HEK293 (cell line): ENCODE data around the gene TTC34.

Experiments used
- CTCF ChIA-PET: fragments of 350-600 bp; formaldehyde crosslinking; extraction: SDS; loops from one replicate; lab custom pipeline; 2021; ENCODE audit warnings: antibody characterized with exemption; lab: Yijun Ruan, JAX
- POLR2A ChIA-PET: fragments of 300-600 bp; formaldehyde crosslinking; extraction: SDS; loops from one replicate; lab custom pipeline; 2020; ENCODE audit warnings: antibody characterized with exemption, inconsistent platforms; lab: Yijun Ruan, JAX
- H3K27ac ChIP-seq: fragments of 200-500 bp; sonication (Bioruptor generic); 2 replicates; pipeline ENCODE4 v1.5.1; 2014; ENCODE audit warnings: low read depth, low read length, control low read depth, inconsistent platforms; ENCODE audit errors: extremely low read depth
- H3K36me3 ChIP-seq, 2 experiments: fragments of 200-500 bp in 1 of 2; sonication (Bioruptor generic) in 1 of 2; 1 replicate in 1 of 2; 2 replicates in 1 of 2; pipeline ENCODE4 v1.5.1; 2014 to 2017; ENCODE audit warnings: inconsistent platforms in 2 of 2, low read length in 2 of 2; ENCODE audit not compliant: control insufficient read depth in 2 of 2, insufficient read depth in 1 of 2
- H3K4me1 ChIP-seq: fragments of 200-500 bp; sonication (Bioruptor generic); 2 replicates; pipeline ENCODE4 v1.5.1; 2014; ENCODE audit warnings: mild to moderate bottlenecking, low read length, inconsistent platforms; ENCODE audit not compliant: control insufficient read depth, insufficient read depth
- H3K4me3 ChIP-seq: 2 replicates; pipeline ENCODE4 v1.5.1; 2011; ENCODE audit warnings: low read depth, mild to moderate bottlenecking, control low read depth, low read length, moderate library complexity
- H3K9me3 ChIP-seq: fragments of 200-500 bp; sonication (Bioruptor generic); 2 replicates; pipeline ENCODE4 v1.5.1; 2014; ENCODE audit warnings: low read depth, low read length, inconsistent platforms; ENCODE audit not compliant: control insufficient read depth, insufficient read depth
- FEZF1 ChIP-seq: fragments of 450-650 bp; formaldehyde crosslinking; IDR thresholded peaks from 2 replicates; pipeline ENCODE4 v1.5.1; 2016; ENCODE audit warnings: missing biosample characterization, missing genetic modification characterization
- MEIS1 ChIP-seq: sonication (generic); formaldehyde crosslinking; IDR thresholded peaks from 2 replicates; pipeline ENCODE4 v1.8.1; 2022; ENCODE audit warnings: missing genetic modification reagents, mild to moderate bottlenecking, borderline replicate concordance
- TRIM28 ChIP-seq: IDR thresholded peaks from 2 replicates; pipeline ENCODE4 v1.6.1; 2011; ENCODE audit warnings: low read length, control low read depth, borderline replicate concordance
- ZBTB8A ChIP-seq: fragments of 450-650 bp; formaldehyde crosslinking; IDR thresholded peaks from 2 replicates; pipeline ENCODE4 v1.5.1; 2016; ENCODE audit warnings: missing biosample characterization, missing genetic modification characterization
- ZIC2 ChIP-seq: fragments of 450-650 bp; formaldehyde crosslinking; IDR thresholded peaks from 2 replicates; pipeline ENCODE4 v1.5.1; 2016; ENCODE audit warnings: missing biosample characterization, missing genetic modification characterization
- ZNF335 ChIP-seq: fragments of 450-650 bp; formaldehyde crosslinking; conservative IDR thresholded peaks from 2 replicates; pipeline ENCODE4 v1.5.1; 2016; ENCODE audit warnings: missing biosample characterization, missing genetic modification characterization
- ZNF423 ChIP-seq: fragments of 450-650 bp; formaldehyde crosslinking; IDR thresholded peaks from 2 replicates; pipeline ENCODE4 v1.5.1; 2016; ENCODE audit warnings: missing biosample characterization, missing genetic modification characterization
- ZNF600 ChIP-seq: fragments of 450-650 bp; formaldehyde crosslinking; IDR thresholded peaks from 2 replicates; pipeline ENCODE4 v1.5.1; 2016; ENCODE audit warnings: missing biosample characterization, missing genetic modification characterization
- ZNF621 ChIP-seq: fragments of 450-650 bp; formaldehyde crosslinking; IDR thresholded peaks from 2 replicates; pipeline ENCODE4 v1.5.1; 2017; ENCODE audit warnings: missing biosample characterization, missing genetic modification characterization
- ZNF664 ChIP-seq: fragments of 450-650 bp; formaldehyde crosslinking; IDR thresholded peaks from 2 replicates; pipeline ENCODE4 v1.5.1; 2016; ENCODE audit warnings: missing biosample characterization, missing genetic modification characterization
- ZNF791 ChIP-seq: fragments of 450-650 bp; formaldehyde crosslinking; IDR thresholded peaks from 2 replicates; pipeline ENCODE4 v1.5.1; 2016; ENCODE audit warnings: missing biosample characterization, missing genetic modification characterization
- TF ChIP-seq, protein P1 (sequence below): fragments of 450-650 bp; formaldehyde crosslinking; IDR thresholded peaks from 2 replicates; pipeline ENCODE4 v1.5.1; 2016; ENCODE audit warnings: missing biosample characterization, missing genetic modification characterization
- TF ChIP-seq, protein P2 (sequence below): IDR thresholded peaks from 2 replicates; pipeline ENCODE4 v1.6.1; 2011; ENCODE audit warnings: mild to moderate bottlenecking, low read depth, low read length, borderline replicate concordance
- TF ChIP-seq, protein P3 (sequence below): fragments of 450-650 bp; formaldehyde crosslinking; IDR thresholded peaks from 2 replicates; pipeline ENCODE4 v1.5.1; 2016; ENCODE audit warnings: missing biosample characterization, missing genetic modification characterization
- TF ChIP-seq, protein P4 (sequence below): fragments of 450-650 bp; formaldehyde crosslinking; IDR thresholded peaks from 2 replicates; pipeline ENCODE4 v1.5.1; 2016; ENCODE audit warnings: missing biosample characterization, missing genetic modification characterization
- TF ChIP-seq, protein P5 (sequence below): fragments of 450-650 bp; formaldehyde crosslinking; IDR thresholded peaks from 2 replicates; pipeline ENCODE4 v1.5.1; 2016; ENCODE audit warnings: missing biosample characterization, missing genetic modification characterization
- TF ChIP-seq, protein P6 (sequence below): fragments of 450-650 bp; formaldehyde crosslinking; IDR thresholded peaks from 2 replicates; pipeline ENCODE4 v1.5.1; 2016; ENCODE audit warnings: missing biosample characterization, missing genetic modification characterization

The TTC34 gene

DNA sequence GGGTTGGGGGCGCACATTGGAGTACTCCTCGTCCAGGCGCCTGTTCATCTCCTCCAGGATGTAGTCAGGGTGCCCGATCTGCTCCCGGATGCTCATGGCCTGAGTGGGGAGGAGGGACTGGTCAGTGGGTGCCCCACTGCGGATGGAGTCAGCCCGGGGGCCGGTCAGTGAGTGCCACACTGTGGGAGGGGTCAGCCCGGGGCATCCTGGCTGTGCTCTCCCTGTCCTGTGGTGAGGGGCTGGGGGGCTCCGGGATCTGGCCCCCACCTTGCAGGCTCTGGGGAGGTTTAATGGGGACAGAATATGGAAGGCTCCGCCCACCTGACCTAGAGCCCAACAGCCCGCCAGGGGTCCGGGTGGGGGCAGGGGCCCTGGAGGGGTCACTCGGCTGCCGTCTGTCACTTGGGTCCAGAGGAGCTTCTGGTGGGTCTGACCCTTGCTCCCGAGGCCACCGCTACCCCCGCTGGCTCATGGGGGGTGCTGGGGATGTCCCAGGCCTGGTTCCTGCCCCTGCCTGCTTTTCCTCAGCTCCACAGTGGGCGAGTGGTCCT lies 206.2 kb downstream of the TTC34 start (continued):
- TF ChIP-seq, protein P1, sequence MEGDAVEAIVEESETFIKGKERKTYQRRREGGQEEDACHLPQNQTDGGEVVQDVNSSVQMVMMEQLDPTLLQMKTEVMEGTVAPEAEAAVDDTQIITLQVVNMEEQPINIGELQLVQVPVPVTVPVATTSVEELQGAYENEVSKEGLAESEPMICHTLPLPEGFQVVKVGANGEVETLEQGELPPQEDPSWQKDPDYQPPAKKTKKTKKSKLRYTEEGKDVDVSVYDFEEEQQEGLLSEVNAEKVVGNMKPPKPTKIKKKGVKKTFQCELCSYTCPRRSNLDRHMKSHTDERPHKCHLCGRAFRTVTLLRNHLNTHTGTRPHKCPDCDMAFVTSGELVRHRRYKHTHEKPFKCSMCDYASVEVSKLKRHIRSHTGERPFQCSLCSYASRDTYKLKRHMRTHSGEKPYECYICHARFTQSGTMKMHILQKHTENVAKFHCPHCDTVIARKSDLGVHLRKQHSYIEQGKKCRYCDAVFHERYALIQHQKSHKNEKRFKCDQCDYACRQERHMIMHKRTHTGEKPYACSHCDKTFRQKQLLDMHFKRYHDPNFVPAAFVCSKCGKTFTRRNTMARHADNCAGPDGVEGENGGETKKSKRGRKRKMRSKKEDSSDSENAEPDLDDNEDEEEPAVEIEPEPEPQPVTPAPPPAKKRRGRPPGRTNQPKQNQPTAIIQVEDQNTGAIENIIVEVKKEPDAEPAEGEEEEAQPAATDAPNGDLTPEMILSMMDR: no peak
- no peak for TF ChIP-seq FEZF1

DNA sequence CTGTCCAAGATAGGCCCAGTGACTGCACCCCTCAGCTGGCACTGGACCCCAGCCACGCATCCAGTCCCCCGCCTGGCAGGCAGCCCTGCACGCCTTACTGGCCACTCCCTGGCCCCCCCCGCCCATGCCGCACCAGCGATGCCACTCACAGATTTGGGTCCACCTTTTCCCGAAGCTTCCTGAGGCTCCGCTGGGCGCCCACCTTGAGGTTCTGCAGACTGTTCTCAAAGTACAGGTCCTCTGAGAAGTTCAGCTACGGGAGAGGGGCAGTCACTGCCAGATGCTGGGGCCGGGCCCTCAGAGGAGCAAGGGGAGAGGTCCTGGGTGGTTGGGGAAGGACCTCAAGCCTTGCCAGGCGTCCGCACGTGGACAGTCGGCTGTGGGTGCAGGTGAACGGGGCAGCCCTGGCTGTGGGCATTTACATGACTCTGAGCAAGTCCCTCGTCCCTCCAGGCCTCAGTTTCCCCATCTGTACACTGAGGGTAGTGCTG lies 206.8 kb downstream of the TTC34 start:
- Histone ChIP-seq H3K36me3 (peaks cover 0 to 3% of the 10 kb centered on the region in 2 experiments; a peak in 1 of 3 replicates), H3K4me1 (no peaks in the 10 kb centered on the region), H3K27ac (no peak overlapping the region), H3K9me3 (no peaks in the 10 kb centered on the region), H3K4me3 (no peak overlapping the region)
- CTCF ChIA-PET: no interaction called here
- POLR2A ChIA-PET: no interaction called here
- TF ChIP-seq ZNF791 (no peak), ZNF621 (no peak)

DNA sequence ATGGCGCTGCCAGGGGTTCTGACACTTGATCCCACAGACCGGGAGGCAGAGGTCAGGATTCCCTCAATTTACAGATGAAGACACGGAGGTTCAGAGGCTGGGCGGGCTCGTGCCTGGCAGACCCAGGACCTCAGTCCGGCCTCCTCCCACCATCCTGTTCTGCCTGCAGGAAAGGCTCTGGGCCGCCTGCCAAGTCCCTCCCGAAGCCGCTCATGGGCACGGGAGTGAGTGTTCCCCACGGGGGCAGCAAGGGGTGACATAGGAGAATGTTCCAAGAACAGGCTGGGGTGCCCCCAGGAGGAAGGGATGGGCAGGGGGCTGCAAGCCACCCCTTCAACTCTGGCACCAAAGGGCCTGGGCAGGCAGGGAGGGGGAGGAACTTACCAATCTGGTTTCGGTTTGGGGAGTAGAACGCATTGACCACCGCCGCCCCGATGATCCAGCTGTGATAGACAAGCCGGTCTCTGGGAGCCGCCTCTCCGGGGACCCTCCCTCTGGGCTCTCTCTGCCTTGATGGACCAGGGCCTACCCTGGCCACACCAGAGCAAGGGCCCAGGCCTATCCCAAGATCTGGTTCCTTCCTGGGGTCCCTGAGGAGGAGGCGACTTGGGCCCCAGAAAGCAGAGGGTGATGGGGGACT lies 207.4 kb downstream of the TTC34 start:
- Histone ChIP-seq H3K36me3 (peaks cover 0 to 9% of the 10 kb centered on the region in 2 experiments; a peak in 1 of 3 replicates), H3K4me3 (no peak overlapping the region), H3K27ac (no peak overlapping the region), H3K9me3 (no peaks in the 10 kb centered on the region), H3K4me1 (no peaks in the 10 kb centered on the region)
- POLR2A ChIA-PET: no interaction called here
- no peak for TF ChIP-seq TRIM28
- TF ChIP-seq ZNF600 (tag by site-specific recombination): peak; percentile 60
- TF ChIP-seq, protein P2, sequence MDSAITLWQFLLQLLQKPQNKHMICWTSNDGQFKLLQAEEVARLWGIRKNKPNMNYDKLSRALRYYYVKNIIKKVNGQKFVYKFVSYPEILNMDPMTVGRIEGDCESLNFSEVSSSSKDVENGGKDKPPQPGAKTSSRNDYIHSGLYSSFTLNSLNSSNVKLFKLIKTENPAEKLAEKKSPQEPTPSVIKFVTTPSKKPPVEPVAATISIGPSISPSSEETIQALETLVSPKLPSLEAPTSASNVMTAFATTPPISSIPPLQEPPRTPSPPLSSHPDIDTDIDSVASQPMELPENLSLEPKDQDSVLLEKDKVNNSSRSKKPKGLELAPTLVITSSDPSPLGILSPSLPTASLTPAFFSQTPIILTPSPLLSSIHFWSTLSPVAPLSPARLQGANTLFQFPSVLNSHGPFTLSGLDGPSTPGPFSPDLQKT: no peak
- no peak for TF ChIP-seq ZNF423 (tag by site-specific recombination)
- TF ChIP-seq, protein P1: 0 out of 2 replicates have a peak, but pooled peaks have one; percentile 18
- TF ChIP-seq MEIS1 (CRISPR knock-in tag): no peak
- TF ChIP-seq, protein P3, sequence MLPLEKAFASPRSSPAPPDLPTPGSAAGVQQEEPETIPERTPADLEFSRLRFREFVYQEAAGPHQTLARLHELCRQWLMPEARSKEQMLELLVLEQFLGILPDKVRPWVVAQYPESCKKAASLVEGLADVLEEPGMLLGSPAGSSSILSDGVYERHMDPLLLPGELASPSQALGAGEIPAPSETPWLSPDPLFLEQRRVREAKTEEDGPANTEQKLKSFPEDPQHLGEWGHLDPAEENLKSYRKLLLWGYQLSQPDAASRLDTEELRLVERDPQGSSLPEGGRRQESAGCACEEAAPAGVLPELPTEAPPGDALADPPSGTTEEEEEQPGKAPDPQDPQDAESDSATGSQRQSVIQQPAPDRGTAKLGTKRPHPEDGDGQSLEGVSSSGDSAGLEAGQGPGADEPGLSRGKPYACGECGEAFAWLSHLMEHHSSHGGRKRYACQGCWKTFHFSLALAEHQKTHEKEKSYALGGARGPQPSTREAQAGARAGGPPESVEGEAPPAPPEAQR (tag by site-specific recombination): no peak
- 0 out of 2 replicates have a peak, but pooled peaks have one; percentile 20 for TF ChIP-seq ZBTB8A (tag by site-specific recombination)
- TF ChIP-seq, protein P4, sequence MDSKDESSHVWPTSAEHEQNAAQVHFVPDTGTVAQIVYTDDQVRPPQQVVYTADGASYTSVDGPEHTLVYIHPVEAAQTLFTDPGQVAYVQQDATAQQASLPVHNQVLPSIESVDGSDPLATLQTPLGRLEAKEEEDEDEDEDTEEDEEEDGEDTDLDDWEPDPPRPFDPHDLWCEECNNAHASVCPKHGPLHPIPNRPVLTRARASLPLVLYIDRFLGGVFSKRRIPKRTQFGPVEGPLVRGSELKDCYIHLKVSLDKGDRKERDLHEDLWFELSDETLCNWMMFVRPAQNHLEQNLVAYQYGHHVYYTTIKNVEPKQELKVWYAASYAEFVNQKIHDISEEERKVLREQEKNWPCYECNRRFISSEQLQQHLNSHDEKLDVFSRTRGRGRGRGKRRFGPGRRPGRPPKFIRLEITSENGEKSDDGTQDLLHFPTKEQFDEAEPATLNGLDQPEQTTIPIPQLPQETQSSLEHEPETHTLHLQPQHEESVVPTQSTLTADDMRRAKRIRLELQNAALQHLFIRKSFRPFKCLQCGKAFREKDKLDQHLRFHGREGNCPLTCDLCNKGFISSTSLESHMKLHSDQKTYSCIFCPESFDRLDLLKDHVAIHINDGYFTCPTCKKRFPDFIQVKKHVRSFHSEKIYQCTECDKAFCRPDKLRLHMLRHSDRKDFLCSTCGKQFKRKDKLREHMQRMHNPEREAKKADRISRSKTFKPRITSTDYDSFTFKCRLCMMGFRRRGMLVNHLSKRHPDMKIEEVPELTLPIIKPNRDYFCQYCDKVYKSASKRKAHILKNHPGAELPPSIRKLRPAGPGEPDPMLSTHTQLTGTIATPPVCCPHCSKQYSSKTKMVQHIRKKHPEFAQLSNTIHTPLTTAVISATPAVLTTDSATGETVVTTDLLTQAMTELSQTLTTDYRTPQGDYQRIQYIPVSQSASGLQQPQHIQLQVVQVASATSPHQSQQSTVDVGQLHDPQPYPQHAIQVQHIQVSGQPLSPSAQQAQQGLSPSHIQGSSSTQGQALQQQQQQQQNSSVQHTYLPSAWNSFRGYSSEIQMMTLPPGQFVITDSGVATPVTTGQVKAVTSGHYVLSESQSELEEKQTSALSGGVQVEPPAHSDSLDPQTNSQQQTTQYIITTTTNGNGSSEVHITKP (tag by site-specific recombination): peak; percentile 32; the same call in 1 of the 2 replicates
- TF ChIP-seq ZNF664 (tag by site-specific recombination): no peak
- TF ChIP-seq, protein P5, sequence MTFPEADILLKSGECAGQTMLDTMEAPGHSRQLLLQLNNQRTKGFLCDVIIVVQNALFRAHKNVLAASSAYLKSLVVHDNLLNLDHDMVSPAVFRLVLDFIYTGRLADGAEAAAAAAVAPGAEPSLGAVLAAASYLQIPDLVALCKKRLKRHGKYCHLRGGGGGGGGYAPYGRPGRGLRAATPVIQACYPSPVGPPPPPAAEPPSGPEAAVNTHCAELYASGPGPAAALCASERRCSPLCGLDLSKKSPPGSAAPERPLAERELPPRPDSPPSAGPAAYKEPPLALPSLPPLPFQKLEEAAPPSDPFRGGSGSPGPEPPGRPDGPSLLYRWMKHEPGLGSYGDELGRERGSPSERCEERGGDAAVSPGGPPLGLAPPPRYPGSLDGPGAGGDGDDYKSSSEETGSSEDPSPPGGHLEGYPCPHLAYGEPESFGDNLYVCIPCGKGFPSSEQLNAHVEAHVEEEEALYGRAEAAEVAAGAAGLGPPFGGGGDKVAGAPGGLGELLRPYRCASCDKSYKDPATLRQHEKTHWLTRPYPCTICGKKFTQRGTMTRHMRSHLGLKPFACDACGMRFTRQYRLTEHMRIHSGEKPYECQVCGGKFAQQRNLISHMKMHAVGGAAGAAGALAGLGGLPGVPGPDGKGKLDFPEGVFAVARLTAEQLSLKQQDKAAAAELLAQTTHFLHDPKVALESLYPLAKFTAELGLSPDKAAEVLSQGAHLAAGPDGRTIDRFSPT (tag by site-specific recombination): no peak
- TF ChIP-seq ZNF335 (tag by site-specific recombination): no peak
- TF ChIP-seq, protein P6, sequence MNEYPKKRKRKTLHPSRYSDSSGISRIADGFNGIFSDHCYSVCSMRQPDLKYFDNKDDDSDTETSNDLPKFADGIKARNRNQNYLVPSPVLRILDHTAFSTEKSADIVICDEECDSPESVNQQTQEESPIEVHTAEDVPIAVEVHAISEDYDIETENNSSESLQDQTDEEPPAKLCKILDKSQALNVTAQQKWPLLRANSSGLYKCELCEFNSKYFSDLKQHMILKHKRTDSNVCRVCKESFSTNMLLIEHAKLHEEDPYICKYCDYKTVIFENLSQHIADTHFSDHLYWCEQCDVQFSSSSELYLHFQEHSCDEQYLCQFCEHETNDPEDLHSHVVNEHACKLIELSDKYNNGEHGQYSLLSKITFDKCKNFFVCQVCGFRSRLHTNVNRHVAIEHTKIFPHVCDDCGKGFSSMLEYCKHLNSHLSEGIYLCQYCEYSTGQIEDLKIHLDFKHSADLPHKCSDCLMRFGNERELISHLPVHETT: no peak
- TF ChIP-seq ZIC2 (tag by site-specific recombination): 0 out of 2 replicates have a peak, but pooled peaks have one; percentile 17
- CTCF ChIA-PET: no interaction called here
